CD4-positive, alpha-beta memory T cell (primary cell): ENCODE results near the gene GALK2. TPM values are rescaled to one million over a fixed set of nuclear protein-coding genes. Genes with fewer than 3 reads are reported as not detected.

Experiments
- CTCF ChIA-PET: fragments of 350-600 bp; sonication (Branson Sonifier 250); formaldehyde crosslinking; loops from one replicate; lab custom pipeline; 2021; ENCODE audit warnings: inconsistent platforms; ENCODE audit not compliant: partially characterized antibody; lab: Charles Lee
- POLR2A ChIA-PET: fragments of 350-600 bp; sonication (Branson Sonifier 250); formaldehyde crosslinking; loops from one replicate; lab custom pipeline; 2021; ENCODE audit not compliant: partially characterized antibody; lab: Charles Lee
- DNase-seq, 5 donors: peaks; one replicate each; pipeline versions ENCODE4 v3.0.0 to v3.0.0-alpha.2; 2020 to 2022; ENCODE audit warnings: mixed read lengths in 1 of 5
- H3K27ac ChIP-seq: one replicate; pipeline ENCODE4 v1.7.0; 2013; ENCODE audit warnings: low read depth, low read length
- H3K27me3 ChIP-seq: 2 replicates; pipeline ENCODE4 v1.7.0; 2013; ENCODE audit warnings: mild to moderate bottlenecking, low read length, moderate library complexity; ENCODE audit not compliant: insufficient read depth
- H3K36me3 ChIP-seq: 2 replicates; pipeline ENCODE4 v1.7.0; 2013; ENCODE audit warnings: mild to moderate bottlenecking, low read length, moderate library complexity; ENCODE audit not compliant: insufficient read depth
- H3K4me1 ChIP-seq: 2 replicates; pipeline ENCODE4 v1.7.0; 2013; ENCODE audit warnings: mild to moderate bottlenecking, low read length, moderate library complexity; ENCODE audit not compliant: insufficient read depth
- H3K4me3 ChIP-seq, 2 donors: one replicate each; pipeline ENCODE4 v1.7.0; 2013; ENCODE audit warnings: low read length in 2 of 2, mild to moderate bottlenecking in 1 of 2
- H3K9me3 ChIP-seq, 2 donors: one replicate each; pipeline ENCODE4 v1.7.0; 2013; ENCODE audit warnings: low read length in 2 of 2, control low read depth in 1 of 2; ENCODE audit not compliant: control insufficient read depth in 1 of 2
- H3K27ac Mint-ChIP-seq, 7 donors: one replicate each; pipeline ENCODE4 v1.8.0; 2020 to 2021; ENCODE audit warnings: mixed read lengths in 7 of 7, mild to moderate bottlenecking in 6 of 7, inconsistent platforms in 3 of 7, moderate library complexity in 3 of 7
- H3K27me3 Mint-ChIP-seq, 2 donors: one replicate each; pipeline ENCODE4 v1.8.0; 2020 to 2021; ENCODE audit warnings: mixed read lengths in 2 of 2
- H3K36me3 Mint-ChIP-seq, 2 donors: one replicate each; pipeline ENCODE4 v1.8.0; 2020 to 2021; ENCODE audit warnings: mixed read lengths in 2 of 2, inconsistent platforms in 1 of 2, mild to moderate bottlenecking in 1 of 2
- H3K4me1 Mint-ChIP-seq, 4 donors: one replicate each; pipeline ENCODE4 v1.8.0; 2020 to 2021; ENCODE audit warnings: mixed read lengths in 4 of 4, mild to moderate bottlenecking in 1 of 4
- H3K4me3 Mint-ChIP-seq, 8 donors: one replicate each; pipeline ENCODE4 v1.8.0; 2020 to 2021; ENCODE audit warnings: mixed read lengths in 8 of 8, mild to moderate bottlenecking in 7 of 8, moderate library complexity in 6 of 8, inconsistent platforms in 3 of 8
- H3K9me3 Mint-ChIP-seq, 8 donors: one replicate each; pipeline ENCODE4 v1.8.0; 2020 to 2021; ENCODE audit warnings: mixed read lengths in 8 of 8, mild to moderate bottlenecking in 5 of 8, inconsistent platforms in 3 of 8, moderate library complexity in 1 of 8
- intact Hi-C: fragments of 100-400 bp; cut with micrococcal nuclease; formaldehyde crosslinking; loops from one replicate; pipeline ENCODE4 v1.15.1; 2023
- polyA plus RNA-seq, 2 donors: library from polyadenylated mRNA; unstranded; fragments of 300-500 nt; fragmentation: Illumina TruSeq; gene quantifications; one replicate each; pipeline ENCODE4 v1.2.3, GENCODE V29; 2021
- total RNA-seq, 2 experiments: library from RNA; stranded (reverse); gene quantifications; one replicate each; pipeline ENCODE4 v1.2.3, GENCODE V29; 2021

GALK2 gene
- total and polyA plus RNA-seq, 4 experiments from 2014 or later = 25.4 to 31.5 (median 30.8) TPM

GRCh38 chr15:49320351-49320750 lies 150.3 kb downstream of the GALK2 start:
- H3K36me3 Mint-ChIP-seq = peaks cover 46 to 61% of the 10 kb centered on the region in 2 donors
- H3K9me3 Mint-ChIP-seq = peaks cover 0 to 3% (median 0%) of the 10 kb centered on the region in 8 donors
- H3K36me3 ChIP-seq = peaks cover 7% of the 10 kb centered on the region
- peak overlapping the region in 1 of 7 donors; percentile 6 for H3K27ac Mint-ChIP-seq
- no peak overlapping the region for H3K27ac ChIP-seq
- no peak overlapping the region for H3K4me3 ChIP-seq
- no peaks in the 10 kb centered on the region for H3K9me3 ChIP-seq
- no peak overlapping the region for H3K4me3 Mint-ChIP-seq
- no peaks in the 10 kb centered on the region for H3K4me1 ChIP-seq
- H3K27me3 Mint-ChIP-seq = no peaks in the 10 kb centered on the region
- ChIA-PET CTCF (no interaction called here), POLR2A (no interaction called here)
- peaks cover 0 to 5% (median 2%) of the 10 kb centered on the region in 4 donors for H3K4me1 Mint-ChIP-seq
- no peak for DNase-seq
- H3K27me3 ChIP-seq = no peaks in the 10 kb centered on the region
- intact Hi-C loops = no loop called here

GRCh38 chr15:49323207-49323606 lies 153.2 kb downstream of the GALK2 start:
- no peaks in the 10 kb centered on the region for H3K27me3 Mint-ChIP-seq
- Histone ChIP-seq H3K4me1 (no peaks in the 10 kb centered on the region), H3K27me3 (no peaks in the 10 kb centered on the region), H3K4me3 (no peak overlapping the region), H3K36me3 (peaks cover 7% of the 10 kb centered on the region), H3K9me3 (no peaks in the 10 kb centered on the region), H3K27ac (no peak overlapping the region)
- POLR2A ChIA-PET = no interaction called here
- no peak overlapping the region for H3K4me3 Mint-ChIP-seq
- CTCF ChIA-PET = no interaction called here
- peaks cover 46 to 58% of the 10 kb centered on the region in 2 donors for H3K36me3 Mint-ChIP-seq
- intact Hi-C loops = no loop called here
- H3K4me1 Mint-ChIP-seq = peaks cover 0 to 5% (median 3%) of the 10 kb centered on the region in 4 donors
- peak overlapping the region in 2 of 7 donors; percentile 30 to 76 for H3K27ac Mint-ChIP-seq
- no peaks in the 10 kb centered on the region for H3K9me3 Mint-ChIP-seq
- DNase-seq = no peak

- no peaks in the 10 kb centered on the region for H3K4me1 ChIP-seq
- CTCF ChIA-PET = no interaction called here
- no peak overlapping the region for H3K4me3 Mint-ChIP-seq
- no peak for DNase-seq
- intact Hi-C loops = no loop called here
- POLR2A ChIA-PET = no interaction called here
- no peaks in the 10 kb centered on the region for H3K9me3 ChIP-seq
- no peak overlapping the region for H3K4me3 ChIP-seq
- no peak overlapping the region for H3K27ac ChIP-seq
- H3K9me3 Mint-ChIP-seq = no peaks in the 10 kb centered on the region
- peaks cover 0 to 6% (median 2%) of the 10 kb centered on the region in 4 donors for H3K4me1 Mint-ChIP-seq
- H3K27ac Mint-ChIP-seq = peak overlapping the region in 1 of 7 donors; percentile 23
- peaks cover 29 to 45% of the 10 kb centered on the region in 2 donors for H3K36me3 Mint-ChIP-seq
- H3K27me3 ChIP-seq = no peaks in the 10 kb centered on the region
- no peaks in the 10 kb centered on the region for H3K27me3 Mint-ChIP-seq
- H3K36me3 ChIP-seq = no peaks in the 10 kb centered on the region
These were observed 157.9 kb downstream of the GALK2 start for GRCh38 chr15:49327927-49328326.

GRCh38 chr15:49328941-49329340 lies 158.9 kb downstream of the GALK2 start:
- no peak overlapping the region for H3K4me3 ChIP-seq
- Mint-ChIP-seq H3K27ac (peak overlapping the region in 1 of 7 donors; percentile 74), H3K4me3 (no peak overlapping the region), H3K9me3 (no peaks in the 10 kb centered on the region), H3K4me1 (peaks cover 0 to 4% (median 1%) of the 10 kb centered on the region in 4 donors), H3K27me3 (no peaks in the 10 kb centered on the region), H3K36me3 (peaks cover 29 to 38% of the 10 kb centered on the region in 2 donors)
- POLR2A ChIA-PET = no interaction called here
- H3K9me3 ChIP-seq = no peaks in the 10 kb centered on the region
- DNase-seq = no peak
- H3K27ac ChIP-seq = no peak overlapping the region
- H3K36me3 ChIP-seq = no peaks in the 10 kb centered on the region
- H3K27me3 ChIP-seq = no peaks in the 10 kb centered on the region
- CTCF ChIA-PET = no interaction called here
- intact Hi-C loops = no loop called here
- no peaks in the 10 kb centered on the region for H3K4me1 ChIP-seq

GRCh38 chr15:49330166-49330565 lies 160.1 kb downstream of the GALK2 start:
- DNase-seq = no peak
- Histone ChIP-seq H3K9me3 (no peaks in the 10 kb centered on the region), H3K27me3 (no peaks in the 10 kb centered on the region), H3K4me1 (no peaks in the 10 kb centered on the region), H3K36me3 (no peaks in the 10 kb centered on the region), H3K27ac (no peak overlapping the region), H3K4me3 (no peak overlapping the region)
- no peak overlapping the region for H3K27ac Mint-ChIP-seq
- intact Hi-C loops = no loop called here
- no peaks in the 10 kb centered on the region for H3K27me3 Mint-ChIP-seq
- no peak overlapping the region for H3K4me3 Mint-ChIP-seq
- peaks cover 32 to 38% of the 10 kb centered on the region in 2 donors for H3K36me3 Mint-ChIP-seq
- CTCF ChIA-PET = no interaction called here
- no peaks in the 10 kb centered on the region for H3K9me3 Mint-ChIP-seq
- H3K4me1 Mint-ChIP-seq = peaks cover 0 to 4% (median 1%) of the 10 kb centered on the region in 4 donors
- POLR2A ChIA-PET = no interaction called here

GRCh38 chr15:49331442-49331841 lies 161.4 kb downstream of the GALK2 start:
- Mint-ChIP-seq H3K36me3 (peaks cover 38% of the 10 kb centered on the region in 2 donors), H3K4me1 (peaks cover 0 to 4% (median 1%) of the 10 kb centered on the region in 4 donors), H3K27ac (no peak overlapping the region), H3K9me3 (no peaks in the 10 kb centered on the region), H3K27me3 (no peaks in the 10 kb centered on the region), H3K4me3 (no peak overlapping the region)
- Histone ChIP-seq H3K27ac (no peak overlapping the region), H3K36me3 (no peaks in the 10 kb centered on the region), H3K9me3 (no peaks in the 10 kb centered on the region), H3K4me1 (no peaks in the 10 kb centered on the region), H3K4me3 (no peak overlapping the region), H3K27me3 (no peaks in the 10 kb centered on the region)
- CTCF ChIA-PET = no interaction called here
- no peak for DNase-seq
- POLR2A ChIA-PET = no interaction called here
- intact Hi-C loops = no loop called here

GRCh38 chr15:49331951-49332350 lies 161.9 kb downstream of the GALK2 start:
- intact Hi-C loops = no loop called here
- no peaks in the 10 kb centered on the region for H3K9me3 Mint-ChIP-seq
- H3K27me3 Mint-ChIP-seq = no peaks in the 10 kb centered on the region
- no peak overlapping the region for H3K4me3 ChIP-seq
- H3K4me1 ChIP-seq = no peaks in the 10 kb centered on the region
- H3K36me3 ChIP-seq = no peaks in the 10 kb centered on the region
- no peaks in the 10 kb centered on the region for H3K27me3 ChIP-seq
- no peak for DNase-seq
- POLR2A ChIA-PET = no interaction called here
- no peak overlapping the region for H3K27ac ChIP-seq
- peaks cover 0 to 4% (median 1%) of the 10 kb centered on the region in 4 donors for H3K4me1 Mint-ChIP-seq
- peak overlapping the region in 2 of 7 donors; percentile 25 to 39 for H3K27ac Mint-ChIP-seq
- H3K9me3 ChIP-seq = no peaks in the 10 kb centered on the region
- no peak overlapping the region for H3K4me3 Mint-ChIP-seq
- H3K36me3 Mint-ChIP-seq = peaks cover 38 to 42% of the 10 kb centered on the region in 2 donors
- CTCF ChIA-PET = no interaction called here
